ENCODE data around the gene PPIL1. TPM values are rescaled to one million over a fixed set of nuclear protein-coding genes. Genes with fewer than 3 reads are reported as not detected.
"Not testable (repeated sequence)": the region's sequence is repeated elsewhere in the genome, so short reads cannot be mapped to it uniquely, and the experiment has no call there.

Gene PPIL1
- total and polyA plus RNA-seq, 2 experiments from 2014 or later: 51.7 to 53.0 TPM

GRCh38 chr6:36897609-36898008, 23.0 kb upstream of the PPIL1 start:
- no peaks in the 10 kb centered on the region for H3K9me3 ChIP-seq (ENCODE audit: low read depth)
- peak; percentile 44 for DNase-seq (ENCODE audit: low spot score)
- peaks cover 9% of the 10 kb centered on the region for H3K79me2 ChIP-seq
- no peak overlapping the region for H3K4me2 ChIP-seq
- no peak overlapping the region for H3K27ac ChIP-seq
- no peak overlapping the region for H3K4me3 ChIP-seq
- H3K27me3 ChIP-seq: no peaks in the 10 kb centered on the region
- no peaks in the 10 kb centered on the region for H3K9me2 ChIP-seq (replicated peaks; ENCODE audit: insufficient read depth)
- H4K20me1 ChIP-seq (ENCODE audit: insufficient read depth, poor library complexity, severe bottlenecking): no peaks in the 10 kb centered on the region
- WGBS (ENCODE audit: low lambda C conversion rate, missing lambda C conversion rate): 75% methylated on average over 6 of the region's 6 CpGs
- no peaks in the 10 kb centered on the region for H3K4me1 ChIP-seq (ENCODE audit: insufficient read depth)
- no peaks in the 10 kb centered on the region for H3K36me3 ChIP-seq (replicated peaks; ENCODE audit: insufficient read depth, low read depth)
- TF ChIP-seq, protein P1, sequence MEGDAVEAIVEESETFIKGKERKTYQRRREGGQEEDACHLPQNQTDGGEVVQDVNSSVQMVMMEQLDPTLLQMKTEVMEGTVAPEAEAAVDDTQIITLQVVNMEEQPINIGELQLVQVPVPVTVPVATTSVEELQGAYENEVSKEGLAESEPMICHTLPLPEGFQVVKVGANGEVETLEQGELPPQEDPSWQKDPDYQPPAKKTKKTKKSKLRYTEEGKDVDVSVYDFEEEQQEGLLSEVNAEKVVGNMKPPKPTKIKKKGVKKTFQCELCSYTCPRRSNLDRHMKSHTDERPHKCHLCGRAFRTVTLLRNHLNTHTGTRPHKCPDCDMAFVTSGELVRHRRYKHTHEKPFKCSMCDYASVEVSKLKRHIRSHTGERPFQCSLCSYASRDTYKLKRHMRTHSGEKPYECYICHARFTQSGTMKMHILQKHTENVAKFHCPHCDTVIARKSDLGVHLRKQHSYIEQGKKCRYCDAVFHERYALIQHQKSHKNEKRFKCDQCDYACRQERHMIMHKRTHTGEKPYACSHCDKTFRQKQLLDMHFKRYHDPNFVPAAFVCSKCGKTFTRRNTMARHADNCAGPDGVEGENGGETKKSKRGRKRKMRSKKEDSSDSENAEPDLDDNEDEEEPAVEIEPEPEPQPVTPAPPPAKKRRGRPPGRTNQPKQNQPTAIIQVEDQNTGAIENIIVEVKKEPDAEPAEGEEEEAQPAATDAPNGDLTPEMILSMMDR (IDR thresholded peaks at IDR 0.05; ENCODE audit: poor library complexity): peak; percentile 39
- TF ChIP-seq EZH2phosphoT487 (IDR thresholded peaks at IDR 0.05; ENCODE audit: low read depth, severe bottlenecking, unreplicated experiment) (no peak), EZH2 (IDR thresholded peaks at IDR 0.05; ENCODE audit: borderline replicate concordance) (no peak)
- H2AFZ ChIP-seq: no peak overlapping the region

DNA sequence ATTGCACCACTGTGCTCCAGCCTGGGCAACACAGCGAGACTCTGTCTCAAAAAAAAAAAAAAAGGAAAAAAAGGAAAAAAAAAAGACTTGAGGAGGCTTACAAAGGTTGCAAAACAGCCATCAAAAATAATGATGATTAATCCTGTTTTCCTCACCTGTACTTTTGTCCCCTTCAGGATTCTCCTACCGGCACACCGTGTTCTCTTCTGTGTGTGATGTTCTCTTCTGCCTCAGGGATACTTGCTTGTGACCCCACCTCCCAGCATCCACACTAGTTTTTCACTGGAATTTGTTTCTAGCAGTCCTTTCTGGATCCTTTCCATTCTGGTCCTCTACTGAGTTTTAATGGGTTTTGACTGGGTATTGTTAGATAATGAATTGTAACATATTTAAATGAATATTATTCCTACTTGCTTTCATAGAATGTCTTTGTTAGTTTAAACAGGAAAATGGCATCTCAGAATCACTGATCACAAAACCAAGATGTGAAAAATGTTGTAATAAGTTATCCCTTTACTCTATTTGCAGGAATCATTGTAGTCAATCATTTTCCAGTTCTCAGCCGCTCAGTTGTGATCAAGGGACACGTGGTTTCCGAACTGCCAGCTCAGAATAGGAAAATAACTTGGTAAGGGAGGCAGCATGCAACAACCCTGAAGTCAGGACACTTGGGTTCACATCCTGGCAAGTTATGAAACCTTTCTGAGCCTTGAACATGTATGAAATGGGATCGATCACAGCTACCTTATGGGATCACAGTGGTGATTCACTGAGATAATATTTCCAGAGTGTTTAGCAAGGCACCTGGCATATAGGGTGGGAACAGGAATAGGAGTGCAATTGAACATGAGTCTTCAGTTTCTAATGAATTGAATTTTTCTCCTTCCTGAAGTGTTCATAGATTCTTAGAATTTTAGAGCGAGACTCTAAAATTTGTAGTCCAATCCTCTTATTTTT, 19.7 kb upstream of the PPIL1 start:
- Histone ChIP-seq H3K27me3 (no peaks in the 10 kb centered on the region), H3K9me3 (ENCODE audit: low read depth) (no peaks in the 10 kb centered on the region), H3K36me3 (replicated peaks; ENCODE audit: insufficient read depth, low read depth) (no peaks in the 10 kb centered on the region), H2AFZ (no peak overlapping the region), H3K4me2 (no peak overlapping the region), H3K27ac (no peak overlapping the region), H3K79me2 (peaks cover 34% of the 10 kb centered on the region), H3K4me3 (no peak overlapping the region), H4K20me1 (ENCODE audit: insufficient read depth, poor library complexity, severe bottlenecking) (no peaks in the 10 kb centered on the region), H3K9me2 (replicated peaks; ENCODE audit: insufficient read depth) (no peaks in the 10 kb centered on the region), H3K4me1 (ENCODE audit: insufficient read depth) (no peaks in the 10 kb centered on the region)
- 94% methylated on average over 8 of the region's 8 CpGs for WGBS (ENCODE audit: low lambda C conversion rate, missing lambda C conversion rate)
- TF ChIP-seq EZH2phosphoT487 (IDR thresholded peaks at IDR 0.05; ENCODE audit: low read depth, severe bottlenecking, unreplicated experiment) (no peak), EZH2 (IDR thresholded peaks at IDR 0.05; ENCODE audit: borderline replicate concordance) (no peak)
- TF ChIP-seq, protein P1 (IDR thresholded peaks at IDR 0.05; ENCODE audit: poor library complexity): no peak
- DNase-seq (ENCODE audit: low spot score): no peak

DNA sequence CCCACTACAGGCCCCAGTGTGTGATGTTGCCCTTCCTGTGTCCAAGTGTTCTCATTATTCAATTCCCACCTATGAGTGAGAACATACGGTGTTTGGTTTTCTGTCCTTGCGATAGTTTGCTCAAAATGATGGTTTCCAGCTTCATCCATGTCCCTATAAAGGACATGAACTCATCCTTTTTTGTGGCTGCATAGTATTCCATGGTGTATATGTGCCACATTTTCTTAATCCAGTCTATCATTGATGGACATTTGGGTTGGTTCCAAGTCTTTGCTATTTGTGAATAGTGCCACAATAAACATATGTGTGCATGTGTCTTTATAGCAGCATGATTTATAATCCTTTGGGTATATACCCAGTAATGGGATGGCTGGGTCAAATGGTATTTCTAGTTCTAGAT, 16.6 kb upstream of the PPIL1 start:
- H3K4me2 ChIP-seq; H3K9me2 ChIP-seq (replicated peaks; ENCODE audit: insufficient read depth); H3K36me3 ChIP-seq (replicated peaks; ENCODE audit: insufficient read depth, low read depth); DNase-seq (ENCODE audit: low spot score); H3K4me1 ChIP-seq (ENCODE audit: insufficient read depth); H3K4me3 ChIP-seq; H3K27ac ChIP-seq; H2AFZ ChIP-seq; H3K9me3 ChIP-seq (ENCODE audit: low read depth); H3K27me3 ChIP-seq; H4K20me1 ChIP-seq (ENCODE audit: insufficient read depth, poor library complexity, severe bottlenecking): not testable (repeated sequence)
- peaks cover 62% of the 10 kb centered on the region for H3K79me2 ChIP-seq
- WGBS (ENCODE audit: low lambda C conversion rate, missing lambda C conversion rate): 100% methylated on average over 2 of the region's 2 CpGs

DNA sequence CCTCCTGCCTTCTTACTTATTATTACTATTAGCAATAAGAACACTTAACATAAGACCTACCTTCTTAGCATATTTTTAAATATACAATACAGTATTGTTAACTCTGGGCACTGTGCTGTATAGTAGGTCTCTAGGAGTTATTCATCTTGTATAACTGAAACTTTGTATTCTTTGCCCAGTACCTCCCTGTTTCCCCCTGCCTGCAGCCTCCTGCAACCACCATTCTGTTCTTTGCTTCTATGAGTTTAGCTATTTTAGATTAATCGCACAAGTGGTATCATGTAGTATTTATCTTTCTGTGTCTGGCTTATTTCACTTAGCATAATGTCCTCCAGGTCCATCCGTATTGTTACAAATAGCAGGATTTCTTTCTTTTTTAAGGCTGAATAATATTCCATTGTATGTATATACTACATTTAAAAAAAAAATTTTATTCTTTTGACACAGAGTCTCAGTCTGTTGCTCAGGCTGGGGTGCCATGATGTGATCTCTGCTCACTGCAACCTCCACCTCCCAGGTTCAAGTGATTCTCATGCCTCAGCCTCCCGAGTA, 15.6 kb upstream of the PPIL1 start:
- Histone ChIP-seq H3K36me3 (replicated peaks; ENCODE audit: insufficient read depth, low read depth) (no peaks in the 10 kb centered on the region), H2AFZ (no peak overlapping the region), H3K79me2 (peaks cover 64% of the 10 kb centered on the region), H3K4me1 (ENCODE audit: insufficient read depth) (peaks cover 7% of the 10 kb centered on the region), H3K4me2 (no peak overlapping the region), H3K27me3 (no peaks in the 10 kb centered on the region), H3K4me3 (no peak overlapping the region), H4K20me1 (ENCODE audit: insufficient read depth, poor library complexity, severe bottlenecking) (no peaks in the 10 kb centered on the region), H3K9me3 (ENCODE audit: low read depth) (no peaks in the 10 kb centered on the region), H3K27ac (no peak overlapping the region), H3K9me2 (replicated peaks; ENCODE audit: insufficient read depth) (no peaks in the 10 kb centered on the region)
- WGBS (ENCODE audit: low lambda C conversion rate, missing lambda C conversion rate): 95% methylated on average over 3 of the region's 3 CpGs
- no peak for DNase-seq (ENCODE audit: low spot score)
- no peak for TF ChIP-seq EZH2 (IDR thresholded peaks at IDR 0.05; ENCODE audit: borderline replicate concordance)
- TF ChIP-seq, protein P1 (IDR thresholded peaks at IDR 0.05; ENCODE audit: poor library complexity): no peak
- no peak for TF ChIP-seq EZH2phosphoT487 (IDR thresholded peaks at IDR 0.05; ENCODE audit: low read depth, severe bottlenecking, unreplicated experiment)

Data from hepatocyte (in vitro differentiated cells).